Stimulated activated CD8-positive, alpha-beta memory T cell treated with anti-CD3 and anti-CD28 coated beads, Interleukin-15, amount 100 ng/mL, for 24 hours (primary cell): Measurements from ENCODE around the gene PCDH1.

Experiments used
- DNase-seq: peaks from one replicate; pipeline ENCODE4 v3.0.0-alpha.2; 2020; ENCODE audit warnings: low read depth

The PCDH1 gene

DNA sequence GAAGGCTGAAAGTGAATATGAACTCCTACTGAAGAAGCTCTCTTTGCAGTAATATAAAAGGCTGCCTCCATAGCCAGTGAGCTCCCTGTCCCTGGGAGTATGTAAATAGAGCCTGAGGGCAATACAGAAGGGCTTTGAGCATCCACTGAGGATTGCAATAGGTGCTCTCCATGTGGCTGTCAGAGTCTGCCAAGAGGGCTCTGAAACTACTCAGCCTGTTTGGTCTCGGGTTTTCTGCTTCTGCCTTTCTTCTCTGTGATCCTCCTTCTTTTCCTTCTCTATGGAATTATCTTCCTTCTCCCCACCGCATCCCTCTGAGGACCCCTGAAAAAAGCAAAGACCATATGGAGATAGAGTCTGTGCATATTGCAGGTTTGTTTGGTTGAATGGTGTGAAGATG, 69.4 kb downstream of the PCDH1 start:
- DNase-seq, result no peak

DNA sequence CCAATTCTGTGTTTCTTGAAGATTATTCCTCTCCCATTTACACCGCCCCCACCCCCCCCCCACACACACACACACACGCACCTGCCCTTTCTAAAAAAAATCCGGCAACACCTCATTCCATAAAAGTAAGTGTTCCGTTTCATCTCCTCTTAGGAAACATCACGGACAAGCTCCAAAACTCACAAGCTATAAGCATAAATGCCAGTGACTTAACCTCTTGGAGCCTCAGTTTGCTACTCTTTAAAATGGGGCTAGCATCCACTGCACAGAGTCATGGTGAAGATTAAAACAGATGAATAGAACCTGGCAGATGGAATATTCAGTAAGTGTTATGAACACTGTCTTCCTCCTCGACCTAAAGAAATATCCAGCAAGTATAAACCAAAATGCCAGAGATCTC, 70.5 kb downstream of the PCDH1 start:
- no peak for DNase-seq

GRCh38 chr5:141807329-141807728, 70.9 kb downstream of the PCDH1 start:
- no peak for DNase-seq

DNA sequence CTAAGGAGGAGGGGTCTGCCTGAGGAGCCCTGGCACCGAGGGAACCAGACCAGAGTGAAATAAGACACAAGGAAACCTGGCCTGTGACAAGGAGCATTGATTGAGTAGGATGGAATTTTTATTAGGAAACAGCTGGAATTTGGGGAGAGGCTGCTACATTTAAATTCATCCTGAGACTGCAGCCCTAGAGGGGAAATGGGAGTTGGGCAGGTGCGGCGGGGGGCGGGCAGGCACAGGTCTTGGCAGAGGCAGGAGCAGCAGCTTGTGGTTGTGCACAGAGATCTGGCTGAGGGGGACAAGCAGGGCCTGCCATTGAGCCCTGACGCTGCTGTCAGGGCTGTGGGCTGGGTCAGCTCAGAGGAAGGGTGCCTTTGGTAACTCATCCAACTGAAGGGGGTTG, 71.6 kb downstream of the PCDH1 start:
- DNase-seq, result no peak

DNA sequence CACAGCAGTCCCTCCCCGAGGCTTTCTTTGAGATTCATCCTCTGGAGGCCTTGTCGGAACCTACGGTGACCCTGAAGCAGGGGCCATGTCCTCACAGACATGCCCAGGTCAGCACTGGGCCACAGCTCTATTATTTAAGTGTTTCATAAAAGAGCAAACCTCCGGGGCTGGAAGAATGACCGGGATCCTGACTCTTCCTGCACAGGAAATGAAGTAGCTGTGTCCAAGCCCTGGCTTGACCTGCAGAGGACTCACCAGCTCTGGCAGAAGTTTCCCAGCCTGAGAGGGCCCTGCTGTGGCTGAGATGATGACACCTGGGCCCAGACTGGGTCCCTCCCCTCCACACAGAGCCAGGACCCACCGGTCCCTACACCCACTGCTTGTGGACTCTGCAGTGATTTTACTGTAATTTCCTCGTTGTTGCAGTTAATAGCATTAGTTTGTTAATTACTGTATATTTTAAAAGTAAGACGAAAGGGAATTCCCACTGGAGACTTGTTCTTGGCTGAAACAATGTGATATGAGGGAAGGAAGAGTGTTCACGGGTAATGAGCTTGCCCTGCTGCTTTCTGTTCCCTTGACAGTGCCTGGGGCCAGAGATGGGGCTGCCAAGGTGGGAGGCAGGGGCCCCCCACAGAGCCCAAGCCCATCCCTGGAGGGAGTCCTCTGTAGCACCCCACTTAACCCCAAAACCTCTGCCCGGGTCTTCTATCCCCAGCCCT, 72.2 kb downstream of the PCDH1 start:
- DNase-seq, result no peak

DNA sequence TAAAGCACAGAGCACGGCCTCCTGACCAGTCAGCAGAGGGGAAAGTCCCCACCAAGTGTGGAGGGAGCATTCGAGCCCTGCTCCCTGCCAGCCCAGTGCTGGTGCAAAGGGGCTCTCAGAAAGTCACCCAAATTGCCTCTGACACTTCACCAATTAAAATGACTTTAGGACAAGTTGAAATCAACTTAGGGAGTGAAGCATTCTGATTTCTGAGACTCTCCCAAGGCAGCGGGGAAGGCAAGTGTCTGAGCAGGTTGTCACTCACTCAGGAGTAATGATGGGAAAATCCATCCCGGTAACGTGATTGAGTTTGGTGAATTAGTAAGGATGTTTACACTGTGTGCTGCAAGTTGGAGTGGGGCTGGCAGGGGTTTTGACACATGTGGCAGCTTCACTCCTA, 73.7 kb downstream of the PCDH1 start:
- DNase-seq, result no peak
